ENCODE measurements around the gene KCNQ1.

The KCNQ1 gene

GRCh38 chr11:2714871-2715270 lies 270.1 kb downstream of the KCNQ1 start:
- peaks cover 6% of the 10 kb centered on the region; the same call in 1 of the 2 replicates for H3K9me3 ChIP-seq (ENCODE audit: low read length)
- no peak overlapping the region for H3K4me3 ChIP-seq (ENCODE audit: low read depth, low read length, poor library complexity, severe bottlenecking)
- H4K20me1 ChIP-seq (ENCODE audit: insufficient read depth, low read length): no peaks in the 10 kb centered on the region
- H3K27me3 ChIP-seq (ENCODE audit: insufficient read depth, low read length): peaks cover 8% of the 10 kb centered on the region; the same call in 1 of the 2 replicates
- H3K9ac ChIP-seq (ENCODE audit: low read length): no peak overlapping the region
- H3K79me2 ChIP-seq (ENCODE audit: insufficient read depth, low read length): no peaks in the 10 kb centered on the region
- no peak for TF ChIP-seq CTCF (IDR thresholded peaks at IDR 0.05; ENCODE audit: low read length)
- no peak for TF ChIP-seq EZH2 (IDR thresholded peaks at IDR 0.05; ENCODE audit: borderline replicate concordance, low read length)
- H3K4me2 ChIP-seq (ENCODE audit: low read length): no peak overlapping the region
- H2AFZ ChIP-seq (ENCODE audit: low read length): no peak overlapping the region
- H3K36me3 ChIP-seq (ENCODE audit: insufficient read depth, low read length): no peaks in the 10 kb centered on the region
- H3K27ac ChIP-seq (ENCODE audit: low read depth, low read length, poor library complexity, severe bottlenecking): no peak overlapping the region
- no peaks in the 10 kb centered on the region for H3K9me2 ChIP-seq (ENCODE audit: low read depth, low read length)
- no peaks in the 10 kb centered on the region for H3F3A ChIP-seq (ENCODE audit: insufficient read depth, low read length)
- H3K4me1 ChIP-seq (ENCODE audit: insufficient read depth, low read length, severe bottlenecking): no peaks in the 10 kb centered on the region

- Histone ChIP-seq H3K4me1 (ENCODE audit: insufficient read depth, low read length, severe bottlenecking) (no peaks in the 10 kb centered on the region), H3K4me2 (ENCODE audit: low read length) (no peak overlapping the region), H3F3A (ENCODE audit: insufficient read depth, low read length) (no peaks in the 10 kb centered on the region), H3K9me3 (ENCODE audit: low read length) (peaks cover 1% of the 10 kb centered on the region; the same call in 1 of the 2 replicates), H3K27me3 (ENCODE audit: insufficient read depth, low read length) (peaks cover 2% of the 10 kb centered on the region; the same call in 1 of the 2 replicates), H3K9ac (ENCODE audit: low read length) (no peak overlapping the region), H3K9me2 (ENCODE audit: low read depth, low read length) (no peaks in the 10 kb centered on the region), H3K79me2 (ENCODE audit: insufficient read depth, low read length) (no peaks in the 10 kb centered on the region), H3K36me3 (ENCODE audit: insufficient read depth, low read length) (no peaks in the 10 kb centered on the region), H2AFZ (ENCODE audit: low read length) (no peak overlapping the region), H4K20me1 (ENCODE audit: insufficient read depth, low read length) (no peaks in the 10 kb centered on the region), H3K27ac (ENCODE audit: low read depth, low read length, poor library complexity, severe bottlenecking) (no peak overlapping the region), H3K4me3 (ENCODE audit: low read depth, low read length, poor library complexity, severe bottlenecking) (no peak overlapping the region)
- no peak for TF ChIP-seq EZH2 (IDR thresholded peaks at IDR 0.05; ENCODE audit: borderline replicate concordance, low read length)
- no peak for TF ChIP-seq CTCF (IDR thresholded peaks at IDR 0.05; ENCODE audit: low read length)
Observed at GRCh38 chr11:2715716-2716350, 271.0 kb downstream of the KCNQ1 start.

- no peaks in the 10 kb centered on the region for H3F3A ChIP-seq (ENCODE audit: insufficient read depth, low read length)
- no peaks in the 10 kb centered on the region for H4K20me1 ChIP-seq (ENCODE audit: insufficient read depth, low read length)
- peaks cover 2% of the 10 kb centered on the region; the same call in 1 of the 2 replicates for H3K27me3 ChIP-seq (ENCODE audit: insufficient read depth, low read length)
- H2AFZ ChIP-seq (ENCODE audit: low read length): no peak overlapping the region
- H3K27ac ChIP-seq (ENCODE audit: low read depth, low read length, poor library complexity, severe bottlenecking): no peak overlapping the region
- H3K9me2 ChIP-seq (ENCODE audit: low read depth, low read length): no peaks in the 10 kb centered on the region
- no peaks in the 10 kb centered on the region for H3K79me2 ChIP-seq (ENCODE audit: insufficient read depth, low read length)
- no peaks in the 10 kb centered on the region for H3K4me1 ChIP-seq (ENCODE audit: insufficient read depth, low read length, severe bottlenecking)
- H3K4me3 ChIP-seq (ENCODE audit: low read depth, low read length, poor library complexity, severe bottlenecking): no peak overlapping the region
- H3K4me2 ChIP-seq (ENCODE audit: low read length): no peak overlapping the region
- H3K36me3 ChIP-seq (ENCODE audit: insufficient read depth, low read length): no peaks in the 10 kb centered on the region
- no peak for TF ChIP-seq EZH2 (IDR thresholded peaks at IDR 0.05; ENCODE audit: borderline replicate concordance, low read length)
- TF ChIP-seq CTCF (IDR thresholded peaks at IDR 0.05; ENCODE audit: low read length): no peak
- no peaks in the 10 kb centered on the region for H3K9me3 ChIP-seq (ENCODE audit: low read length)
- H3K9ac ChIP-seq (ENCODE audit: low read length): no peak overlapping the region
Observed at GRCh38 chr11:2716376-2717095, 271.7 kb downstream of the KCNQ1 start.
